ENCODE results near the gene ATPAF1.

Gene ATPAF1

GRCh38 chr1:46587069-46587468 lies 81.1 kb downstream of the ATPAF1 start:
- no peak for DNase-seq (ENCODE audit: low read depth in 2 of 2)

GRCh38 chr1:46585312-46585938 lies 82.7 kb downstream of the ATPAF1 start:
- no peak for DNase-seq (ENCODE audit: low read depth in 2 of 2)

GRCh38 chr1:46583494-46583893 lies 84.7 kb downstream of the ATPAF1 start:
- DNase-seq (ENCODE audit: low read depth in 2 of 2), result no peak

- no peak for DNase-seq (ENCODE audit: low read depth in 2 of 2)
Observed at GRCh38 chr1:46582972-46583371, 85.2 kb downstream of the ATPAF1 start.

All from stimulated activated CD8-positive, alpha-beta memory T cell treated with anti-CD3 and anti-CD28 coated beads, Interleukin-15, amount 100 ng/mL, for 48 hours (primary cell).